Measurements from ENCODE around the gene GH1. TPM values are rescaled to one million over a fixed set of nuclear protein-coding genes. Genes with fewer than 3 reads are reported as not detected.

Gene GH1
- total and polyA plus RNA-seq, 2 of the 13 experiments (the other 11 are each of a cell fraction or from before 2014, with no cell fraction given), result not detected

DNA sequence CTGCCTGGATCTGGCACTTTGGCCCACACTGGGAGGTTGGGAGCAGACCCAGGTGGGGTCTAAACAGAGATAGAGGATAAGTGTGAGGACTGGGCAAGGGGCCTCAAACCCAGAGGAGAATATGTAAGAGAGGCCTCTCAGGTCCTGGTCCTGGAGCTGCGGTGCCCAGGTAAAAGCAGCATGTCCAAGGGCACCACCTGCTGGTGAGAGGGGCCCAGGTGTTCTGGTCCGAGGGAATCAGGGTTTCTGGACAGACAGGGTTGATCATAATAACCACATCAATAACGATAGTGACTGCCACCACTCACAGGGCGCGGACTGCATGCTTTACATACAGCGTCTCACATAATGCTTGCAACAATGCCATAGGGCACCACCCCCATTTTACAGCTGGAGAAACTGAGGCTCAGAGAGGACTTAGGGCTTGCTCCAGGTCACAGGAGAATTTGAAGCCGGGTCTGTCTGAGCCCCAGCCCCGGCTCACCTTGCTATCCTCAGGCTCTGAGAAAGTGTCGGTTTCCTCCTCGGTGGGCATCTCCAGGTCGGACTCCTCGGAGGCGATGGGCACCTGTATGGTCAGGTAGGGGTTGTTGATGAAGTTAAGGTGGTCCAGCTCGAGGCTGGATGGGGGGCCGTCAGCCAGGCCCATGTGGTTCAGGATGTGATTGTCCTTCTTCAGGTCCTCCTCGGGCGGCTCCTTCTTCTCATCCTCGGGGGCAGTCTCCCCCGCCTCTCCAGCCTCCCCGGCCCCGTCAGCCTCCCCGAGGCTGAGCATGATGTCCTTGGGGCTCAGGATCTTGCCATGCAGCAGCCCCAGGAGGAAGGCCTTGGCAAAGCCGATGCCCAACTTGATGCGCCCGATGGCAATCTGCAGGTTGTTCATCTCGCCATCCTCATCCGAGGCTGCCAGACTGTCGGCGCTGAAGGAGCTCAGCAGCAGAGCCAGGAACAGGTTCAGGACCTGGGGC, 32.6 kb upstream of the GH1 start (continued):
- TF ChIP-seq, protein P1, sequence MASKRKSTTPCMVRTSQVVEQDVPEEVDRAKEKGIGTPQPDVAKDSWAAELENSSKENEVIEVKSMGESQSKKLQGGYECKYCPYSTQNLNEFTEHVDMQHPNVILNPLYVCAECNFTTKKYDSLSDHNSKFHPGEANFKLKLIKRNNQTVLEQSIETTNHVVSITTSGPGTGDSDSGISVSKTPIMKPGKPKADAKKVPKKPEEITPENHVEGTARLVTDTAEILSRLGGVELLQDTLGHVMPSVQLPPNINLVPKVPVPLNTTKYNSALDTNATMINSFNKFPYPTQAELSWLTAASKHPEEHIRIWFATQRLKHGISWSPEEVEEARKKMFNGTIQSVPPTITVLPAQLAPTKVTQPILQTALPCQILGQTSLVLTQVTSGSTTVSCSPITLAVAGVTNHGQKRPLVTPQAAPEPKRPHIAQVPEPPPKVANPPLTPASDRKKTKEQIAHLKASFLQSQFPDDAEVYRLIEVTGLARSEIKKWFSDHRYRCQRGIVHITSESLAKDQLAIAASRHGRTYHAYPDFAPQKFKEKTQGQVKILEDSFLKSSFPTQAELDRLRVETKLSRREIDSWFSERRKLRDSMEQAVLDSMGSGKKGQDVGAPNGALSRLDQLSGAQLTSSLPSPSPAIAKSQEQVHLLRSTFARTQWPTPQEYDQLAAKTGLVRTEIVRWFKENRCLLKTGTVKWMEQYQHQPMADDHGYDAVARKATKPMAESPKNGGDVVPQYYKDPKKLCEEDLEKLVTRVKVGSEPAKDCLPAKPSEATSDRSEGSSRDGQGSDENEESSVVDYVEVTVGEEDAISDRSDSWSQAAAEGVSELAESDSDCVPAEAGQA (IDR thresholded peaks at IDR 0.05; ENCODE audit: low read depth), result no peak
- TF ChIP-seq, protein P1 (CRISPR knock-in tag; IDR thresholded peaks at IDR 0.05; ENCODE audit: borderline replicate concordance), result no peak
- TF ChIP-seq, protein P2, sequence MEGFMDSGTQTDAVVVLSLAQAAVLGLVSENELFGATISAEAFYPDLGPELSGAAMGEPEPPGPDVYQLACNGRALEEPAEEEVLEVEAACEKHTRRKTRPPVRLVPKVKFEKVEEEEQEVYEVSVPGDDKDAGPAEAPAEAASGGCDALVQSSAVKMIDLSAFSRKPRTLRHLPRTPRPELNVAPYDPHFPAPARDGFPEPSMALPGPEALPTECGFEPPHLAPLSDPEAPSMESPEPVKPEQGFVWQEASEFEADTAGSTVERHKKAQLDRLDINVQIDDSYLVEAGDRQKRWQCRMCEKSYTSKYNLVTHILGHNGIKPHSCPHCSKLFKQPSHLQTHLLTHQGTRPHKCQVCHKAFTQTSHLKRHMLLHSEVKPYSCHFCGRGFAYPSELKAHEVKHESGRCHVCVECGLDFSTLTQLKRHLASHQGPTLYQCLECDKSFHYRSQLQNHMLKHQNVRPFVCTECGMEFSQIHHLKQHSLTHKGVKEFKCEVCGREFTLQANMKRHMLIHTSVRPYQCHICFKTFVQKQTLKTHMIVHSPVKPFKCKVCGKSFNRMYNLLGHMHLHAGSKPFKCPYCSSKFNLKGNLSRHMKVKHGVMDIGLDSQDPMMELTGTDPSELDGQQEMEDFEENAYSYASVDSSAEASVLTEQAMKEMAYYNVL (CRISPR knock-in tag; IDR thresholded peaks at IDR 0.05; ENCODE audit: borderline replicate concordance), result no peak
- TF ChIP-seq REL (CRISPR knock-in tag; conservative IDR thresholded peaks at IDR 0.05), result no peak
- no peak for TF ChIP-seq ZKSCAN8 (CRISPR knock-in tag; IDR thresholded peaks at IDR 0.05; ENCODE audit: borderline replicate concordance)
- no peak for TF ChIP-seq ZNF225 (CRISPR knock-in tag; IDR thresholded peaks at IDR 0.05)
- TF ChIP-seq RBM22 (optimal IDR thresholded peaks at IDR 0.05; ENCODE audit: low read length), result no peak
- TF ChIP-seq ZNF263 (CRISPR knock-in tag; IDR thresholded peaks at IDR 0.05), result 0 out of 2 replicates have a peak, but pooled peaks have one; percentile 29
- no peak for TF ChIP-seq ZNF496 (CRISPR knock-in tag; IDR thresholded peaks at IDR 0.05; ENCODE audit: insufficient replicate concordance)
- TF ChIP-seq SKI (IDR thresholded peaks at IDR 0.05; ENCODE audit: partially characterized antibody), result no peak
- 0 out of 2 replicates have a peak, but pooled peaks have one; percentile 5 for TF ChIP-seq HES4 (CRISPR knock-in tag; IDR thresholded peaks at IDR 0.05; ENCODE audit: borderline replicate concordance)
- 0 out of 2 replicates have a peak, but pooled peaks have one; percentile 29 for TF ChIP-seq ZNF709 (CRISPR knock-in tag; IDR thresholded peaks at IDR 0.05)
- TF ChIP-seq PHF8 (CRISPR knock-in tag; IDR thresholded peaks at IDR 0.05), result no peak
- TF ChIP-seq UBTF (CRISPR knock-in tag; IDR thresholded peaks at IDR 0.05), result no peak
- no peak for TF ChIP-seq GTF3A (CRISPR knock-in tag; conservative IDR thresholded peaks at IDR 0.05)
- TF ChIP-seq NCOA2 (CRISPR knock-in tag; IDR thresholded peaks at IDR 0.05), result no peak
- TF ChIP-seq IRX3 (CRISPR knock-in tag; IDR thresholded peaks at IDR 0.05; ENCODE audit: borderline replicate concordance, low read depth), result no peak
- TF ChIP-seq, protein P3, sequence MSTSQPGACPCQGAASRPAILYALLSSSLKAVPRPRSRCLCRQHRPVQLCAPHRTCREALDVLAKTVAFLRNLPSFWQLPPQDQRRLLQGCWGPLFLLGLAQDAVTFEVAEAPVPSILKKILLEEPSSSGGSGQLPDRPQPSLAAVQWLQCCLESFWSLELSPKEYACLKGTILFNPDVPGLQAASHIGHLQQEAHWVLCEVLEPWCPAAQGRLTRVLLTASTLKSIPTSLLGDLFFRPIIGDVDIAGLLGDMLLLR (CRISPR knock-in tag; IDR thresholded peaks at IDR 0.05), result no peak

Measured in HepG2 (cell line).